ENCODE data around the gene DPEP1.
"Not testable (repeated sequence)": the region's sequence is repeated elsewhere in the genome, so short reads cannot be mapped to it uniquely, and the experiment has no call there.

Gene DPEP1

GRCh38 chr16:89621136-89621697, 7.8 kb downstream of the DPEP1 start:
- DNase-seq, result no peak

- no peak for DNase-seq
Observed at GRCh38 chr16:89621698-89622409, 8.4 kb downstream of the DPEP1 start.

DNA sequence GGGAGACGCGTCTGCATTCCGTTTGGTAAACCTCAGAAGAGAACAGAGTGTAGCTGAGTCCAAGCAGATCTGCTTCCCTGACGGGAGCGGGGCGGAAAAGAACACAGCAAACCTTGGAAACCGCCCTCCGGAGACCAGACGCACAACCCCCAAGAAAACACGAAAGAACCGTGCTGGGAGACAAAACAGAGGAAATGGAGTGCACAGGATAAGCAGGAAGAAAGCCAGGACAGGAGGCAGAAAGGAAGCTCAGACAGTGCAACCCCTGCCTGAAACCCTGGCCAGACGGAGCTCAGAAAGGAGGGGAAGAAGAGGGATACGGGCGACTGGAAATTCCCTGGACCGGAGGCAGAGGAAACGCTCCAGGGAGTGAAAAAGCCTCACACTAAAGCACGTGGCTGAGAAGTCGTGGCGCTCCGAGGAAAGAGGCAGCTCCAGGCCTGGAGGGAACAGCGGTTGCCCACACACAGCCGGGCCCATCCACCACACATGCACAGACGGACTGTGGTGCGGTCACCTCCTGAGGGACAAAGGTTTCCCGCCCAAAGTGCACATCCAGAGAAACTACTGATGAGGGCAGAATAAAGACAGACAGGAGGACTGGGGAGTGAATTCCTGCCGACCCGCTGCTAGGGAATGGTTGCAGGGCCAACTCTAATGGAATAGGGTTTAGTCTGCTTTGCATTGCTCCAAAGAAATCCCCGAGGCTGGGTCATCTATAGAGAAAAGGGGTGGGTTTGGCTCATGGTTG, 10.2 kb downstream of the DPEP1 start:
- no peak for DNase-seq

DNA sequence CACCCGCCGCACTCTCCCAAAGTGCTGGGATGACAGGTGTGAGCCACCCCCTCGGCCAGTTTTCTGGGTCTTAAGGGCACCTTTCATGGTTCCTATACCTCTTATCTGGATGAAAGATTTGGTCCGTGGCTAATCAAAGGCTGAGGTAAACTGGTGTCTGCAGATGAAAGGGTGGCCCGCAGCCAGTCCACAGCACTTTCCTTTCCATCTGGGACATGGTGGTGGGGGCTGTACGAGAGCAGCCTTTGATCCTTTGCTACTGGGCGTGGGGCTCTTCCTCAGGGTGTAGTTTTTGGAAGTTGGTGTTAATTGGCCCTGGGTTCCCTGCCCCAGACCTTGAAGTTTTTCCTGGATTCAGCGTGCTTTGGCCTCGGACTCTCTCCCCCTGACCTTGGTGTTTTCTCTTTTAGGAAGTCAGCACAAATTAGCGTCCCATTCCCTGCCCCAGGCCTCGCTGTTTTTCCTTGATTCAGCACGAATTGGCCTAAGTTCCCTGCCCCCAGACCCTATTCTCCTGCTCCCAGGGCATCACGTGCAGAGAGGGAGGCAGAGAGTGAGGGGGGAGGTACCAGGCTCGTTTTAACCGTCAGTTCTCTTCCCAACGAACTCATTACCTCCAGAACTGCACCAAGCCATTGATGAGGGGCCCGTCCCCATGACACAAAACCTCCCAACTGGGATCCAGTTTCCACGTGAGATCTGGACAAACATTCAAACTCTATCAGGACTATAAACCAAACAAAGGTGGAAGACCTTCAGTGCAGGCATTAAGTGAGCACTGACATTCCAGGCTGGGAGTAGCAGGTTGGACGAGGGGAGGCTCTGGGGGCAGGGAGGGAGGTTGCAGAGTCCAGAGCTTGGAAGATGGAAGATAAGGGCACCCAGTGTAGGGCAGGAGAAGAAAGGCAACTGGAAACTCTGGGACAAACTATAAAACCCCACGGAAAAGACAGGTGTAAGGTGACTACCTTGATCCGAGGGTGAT, 11.6 kb downstream of the DPEP1 start:
- no peak for DNase-seq

- no peak for DNase-seq
Observed at GRCh38 chr16:89629827-89630610, 16.6 kb downstream of the DPEP1 start.

DNA sequence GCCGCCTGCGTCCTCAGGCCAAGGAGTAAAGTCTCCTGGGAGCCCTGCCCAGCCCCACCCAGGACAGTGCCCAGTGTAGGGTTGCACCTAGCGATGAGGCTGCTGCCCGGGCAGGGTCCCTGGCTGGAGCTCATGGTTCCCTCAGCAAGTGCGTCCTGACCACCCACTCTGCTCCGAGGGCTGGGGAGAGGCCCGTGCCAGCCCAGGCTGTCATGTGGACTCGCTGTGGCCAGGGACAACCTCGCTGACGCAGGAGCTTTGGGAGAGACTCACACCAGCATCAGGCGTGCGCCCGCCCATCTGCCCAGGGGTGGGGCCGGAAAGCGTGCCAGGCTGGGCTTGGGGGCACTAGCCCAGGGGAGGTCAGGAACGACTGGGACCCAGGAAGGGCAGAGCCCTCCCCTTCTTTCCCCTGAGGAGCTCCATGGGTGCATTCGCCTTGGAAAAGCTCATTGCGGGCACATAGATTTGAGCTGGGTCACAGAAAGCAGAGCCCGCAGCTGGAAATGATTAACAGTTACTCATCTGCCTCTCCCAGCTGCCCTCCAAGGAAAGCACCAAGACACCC, 19.7 kb downstream of the DPEP1 start:
- no peak for DNase-seq

GRCh38 chr16:89634463-89635385, 21.3 kb downstream of the DPEP1 start:
- DNase-seq, result not testable (repeated sequence)

DNA sequence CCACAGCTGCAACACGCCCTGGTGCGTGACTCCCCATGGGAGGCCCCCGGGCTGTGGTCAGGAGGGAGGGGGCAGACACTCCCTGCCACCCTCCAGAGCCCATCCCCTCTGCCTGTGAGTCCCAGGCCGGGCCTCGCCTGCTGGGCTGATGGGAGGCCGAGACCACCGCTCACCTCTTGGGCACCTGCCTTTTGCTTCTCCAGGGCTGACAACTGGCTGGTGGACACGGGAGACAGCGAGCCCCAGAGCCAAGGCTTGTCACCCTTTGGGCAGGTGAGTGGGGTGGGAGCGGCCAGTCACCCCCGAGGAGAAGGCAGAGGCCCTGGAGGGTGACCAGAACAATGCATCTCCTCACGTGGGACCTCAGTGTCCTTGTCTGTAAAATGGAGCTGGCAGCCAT, 23.2 kb downstream of the DPEP1 start:
- no peak for DNase-seq

GRCh38 chr16:89637379-89637778, 23.9 kb downstream of the DPEP1 start:
- DNase-seq, result no peak

- DNase-seq, result no peak
Observed at GRCh38 chr16:89638455-89638854, 25.0 kb downstream of the DPEP1 start.

DNA sequence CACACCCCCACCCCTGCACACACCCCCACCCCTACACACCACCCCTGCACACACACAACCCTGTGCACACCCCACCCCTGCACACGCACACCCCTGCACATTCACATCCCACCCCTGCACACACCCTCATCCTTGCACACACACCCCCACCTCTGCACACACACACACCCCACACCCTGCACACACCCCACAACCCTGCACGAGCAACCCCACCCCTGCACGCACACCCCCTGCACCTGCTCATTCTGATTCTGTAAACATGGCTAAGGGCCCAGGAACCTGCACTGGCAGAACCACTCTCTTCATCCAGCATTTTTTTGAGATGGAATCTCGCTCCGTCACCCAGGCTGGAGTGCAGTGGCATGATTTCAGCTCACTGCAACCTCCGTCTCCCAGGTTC, 25.9 kb downstream of the DPEP1 start:
- DNase-seq, result no peak

DNA sequence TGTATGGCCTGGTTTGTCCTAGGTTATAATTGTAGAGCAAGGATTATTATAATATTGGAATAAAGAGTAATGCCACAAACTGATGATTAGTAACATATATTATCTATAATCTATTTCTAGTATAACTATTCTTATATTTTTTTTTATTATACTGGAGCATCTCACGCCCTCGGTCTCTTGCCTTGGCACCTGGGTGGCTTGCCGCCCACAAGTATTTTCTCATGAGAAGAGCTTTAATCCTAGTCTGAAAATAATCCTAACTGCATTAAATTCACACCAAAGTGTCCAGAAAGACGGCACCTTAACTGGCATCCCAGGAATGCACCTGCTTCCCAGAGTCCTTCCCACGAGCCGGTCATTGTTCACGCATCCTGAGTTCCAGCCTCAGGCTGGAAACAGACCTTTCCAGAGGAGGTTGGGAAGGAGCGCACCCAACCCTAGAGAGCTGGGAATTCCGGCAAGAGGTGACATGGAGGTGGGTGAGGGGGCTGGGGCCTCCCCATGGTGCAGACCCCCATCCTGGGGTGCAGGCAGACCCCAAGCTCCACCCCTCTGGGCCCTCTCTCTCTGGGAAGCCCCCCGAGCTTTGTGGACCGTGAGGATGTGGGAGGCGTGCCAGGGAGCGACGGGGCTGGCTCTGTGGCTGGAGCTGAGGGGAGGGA, 28.1 kb downstream of the DPEP1 start:
- DNase-seq, result no peak

- DNase-seq, result no peak
Observed at GRCh38 chr16:89642574-89642973, 29.1 kb downstream of the DPEP1 start.

- DNase-seq, result no peak
Observed at GRCh38 chr16:89643769-89644300, 30.4 kb downstream of the DPEP1 start.

DNA sequence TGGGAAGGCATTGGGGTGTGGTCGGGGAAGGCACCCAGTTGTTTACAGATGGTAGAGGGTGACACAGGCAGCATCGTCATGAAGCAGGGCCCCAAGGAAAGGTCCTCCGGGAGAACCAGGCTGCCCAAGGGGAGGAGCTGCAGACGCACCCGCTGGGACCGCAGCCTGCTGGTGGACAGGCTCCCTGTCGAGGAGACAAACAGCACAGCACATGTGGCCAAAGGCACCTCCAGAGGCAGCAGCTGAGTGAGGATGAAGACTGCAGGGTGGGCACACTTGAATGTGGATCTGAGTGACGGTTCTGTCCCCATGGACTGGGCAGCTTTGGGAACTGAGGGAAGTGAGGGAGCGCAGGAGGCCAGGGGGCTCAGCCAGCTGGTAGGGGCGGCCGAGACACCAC, 31.7 kb downstream of the DPEP1 start:
- DNase-seq, result no peak

DNA sequence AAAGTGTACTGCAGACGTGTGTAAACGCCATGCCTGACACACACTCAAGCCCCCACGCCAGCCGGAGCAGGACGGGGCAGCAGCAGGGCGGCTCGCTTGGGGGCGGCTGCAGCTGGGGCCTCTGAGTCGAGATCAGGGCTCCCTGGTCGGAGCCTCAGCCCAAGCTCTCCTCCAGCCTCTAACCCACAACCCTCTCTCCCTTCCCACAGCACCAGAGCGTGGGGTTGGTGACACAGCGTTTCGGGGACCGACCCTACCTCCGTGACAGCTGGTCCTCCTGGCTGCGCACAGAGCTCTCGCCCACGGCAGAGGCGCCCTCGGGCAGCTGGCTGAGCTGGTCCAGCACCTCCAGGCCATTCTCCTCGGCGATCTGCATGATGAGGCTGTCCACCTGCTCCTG, 32.8 kb downstream of the DPEP1 start:
- DNase-seq, result no peak

DNA sequence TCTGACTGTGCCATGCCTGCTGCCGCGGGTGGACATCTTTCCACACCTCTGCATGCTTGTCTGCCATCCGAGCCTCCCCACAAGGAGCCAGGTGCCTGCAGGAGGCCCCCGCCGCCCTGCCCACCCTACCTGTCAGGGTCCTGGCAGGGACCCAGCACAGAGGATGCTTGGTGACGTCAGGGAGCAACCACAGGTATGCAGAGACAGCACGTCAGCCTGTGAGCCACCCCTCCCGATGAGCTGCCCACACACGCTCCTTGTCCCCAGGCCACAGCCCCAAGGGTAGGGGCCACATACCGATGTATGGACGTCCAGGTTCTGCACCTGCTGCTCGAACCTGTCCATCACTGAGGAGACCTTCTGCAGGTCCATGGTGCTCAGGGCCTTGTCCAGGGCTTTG, 33.5 kb downstream of the DPEP1 start:
- no peak for DNase-seq

GRCh38 chr16:89651584-89651983, 38.1 kb downstream of the DPEP1 start:
- no peak for DNase-seq

DNA sequence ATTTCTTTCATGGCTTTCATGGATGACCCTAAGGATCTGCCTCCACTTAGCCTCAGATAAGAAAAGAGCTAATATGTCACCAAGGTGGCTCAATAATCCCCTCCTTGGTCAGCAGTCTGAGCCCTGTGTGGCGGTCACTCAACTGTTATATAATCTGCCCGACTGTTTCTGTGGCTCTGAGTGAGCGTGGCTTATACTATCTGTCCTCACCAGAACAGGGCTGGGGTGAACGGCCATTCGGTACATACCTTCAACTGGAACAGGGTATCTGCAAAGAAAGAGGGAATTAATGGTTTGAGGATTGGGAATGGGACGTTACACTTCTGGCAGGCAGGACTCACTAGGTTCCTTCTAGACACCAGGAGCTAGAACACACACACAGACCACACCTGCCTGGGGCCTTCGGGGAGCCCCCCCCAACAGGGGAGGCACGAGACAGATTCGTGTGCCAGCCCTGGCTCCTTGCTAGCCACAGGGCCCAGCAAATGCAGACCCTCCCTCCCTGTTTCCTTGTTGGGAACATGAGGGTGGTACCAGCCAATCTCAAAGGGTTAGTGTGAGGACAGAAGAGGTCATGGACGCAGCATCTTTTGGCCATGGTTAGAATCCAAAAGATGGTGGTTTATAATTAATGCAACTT, 40.3 kb downstream of the DPEP1 start:
- DNase-seq, result no peak
